NT2/D1 (cell line): ENCODE data around the gene ADK.

Source experiments
- DNase-seq: peaks from one replicate; pipeline ENCODE4 v3.0.0-alpha.2; 2011; ENCODE audit warnings: low read depth, low spot score
- H3K27me3 ChIP-seq: 2 replicates; pipeline ENCODE4 v1.6.0; 2011; ENCODE audit warnings: mild to moderate bottlenecking; ENCODE audit not compliant: insufficient read length, insufficient read depth
- H3K36me3 ChIP-seq: 2 replicates; pipeline ENCODE4 v1.6.1; 2011; ENCODE audit warnings: mild to moderate bottlenecking, low read length, mixed read lengths; ENCODE audit not compliant: insufficient read depth, insufficient read length
- H3K4me1 ChIP-seq: 2 replicates; pipeline ENCODE4 v1.5.1; 2011; ENCODE audit not compliant: insufficient read depth, insufficient read length
- H3K4me3 ChIP-seq: 2 replicates; pipeline ENCODE4 v1.5.1; 2011; ENCODE audit warnings: low read depth; ENCODE audit not compliant: insufficient read length
- H3K9ac ChIP-seq: 2 replicates; pipeline ENCODE4 v1.6.0; 2011; ENCODE audit warnings: low read depth; ENCODE audit not compliant: insufficient read length
- H3K9me3 ChIP-seq: 2 replicates; pipeline ENCODE4 v1.5.1; 2011; ENCODE audit warnings: mild to moderate bottlenecking, low read length; ENCODE audit not compliant: insufficient read depth
- SUZ12 ChIP-seq: IDR thresholded peaks from 2 replicates; pipeline ENCODE4 v1.6.1; 2011; ENCODE audit not compliant: insufficient read length, insufficient read depth; ENCODE audit errors: extremely low read depth
- YY1 ChIP-seq: IDR thresholded peaks from 2 replicates; pipeline ENCODE4 v1.6.1; 2011; ENCODE audit not compliant: insufficient read length, insufficient read depth
- ZNF274 ChIP-seq: IDR thresholded peaks from 2 replicates; pipeline ENCODE4 v1.6.1; 2011; ENCODE audit warnings: mild to moderate bottlenecking, low read depth, low read length

The ADK gene

DNA sequence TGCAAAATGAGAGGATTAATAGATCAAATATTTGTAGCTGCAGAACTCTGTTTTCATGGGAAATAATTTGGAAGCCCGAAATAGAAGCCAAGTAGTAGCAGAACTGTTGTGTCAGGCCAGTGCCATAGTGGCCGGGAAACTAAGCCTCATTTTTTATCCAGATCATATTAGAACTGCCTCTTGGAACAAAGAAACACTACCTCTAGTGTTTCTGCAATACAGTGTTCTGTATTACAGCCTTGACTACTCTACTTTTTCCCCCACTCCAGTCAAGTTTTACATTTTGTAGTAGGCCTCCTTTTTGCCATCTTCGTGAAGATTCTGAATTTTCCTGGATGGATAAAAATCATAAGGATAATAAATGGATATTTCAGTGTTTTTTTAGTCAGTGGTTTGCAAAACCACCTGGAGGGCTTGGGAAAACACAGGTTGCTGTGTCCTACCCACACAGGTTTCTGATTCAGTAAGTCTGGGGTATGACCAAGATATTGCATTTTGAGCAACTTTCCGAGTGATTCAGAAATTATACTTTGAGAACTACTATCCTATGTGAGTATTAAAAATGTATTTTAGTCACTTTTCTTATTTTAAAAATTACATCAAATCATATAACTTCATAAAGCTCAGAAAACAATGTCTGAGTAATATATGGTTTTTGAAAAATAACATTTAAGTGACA lies 349.1 kb downstream of the ADK start:
- Histone ChIP-seq H3K27me3 (no peaks in the 10 kb centered on the region), H3K9me3 (no peaks in the 10 kb centered on the region), H3K36me3 (no peaks in the 10 kb centered on the region), H3K4me3 (no peak overlapping the region), H3K4me1 (no peaks in the 10 kb centered on the region), H3K9ac (no peak overlapping the region)
- TF ChIP-seq SUZ12 = no peak
- no peak for TF ChIP-seq YY1
- no peak for TF ChIP-seq ZNF274
- DNase-seq = no peak

- Histone ChIP-seq H3K4me3 (no peak overlapping the region), H3K4me1 (no peaks in the 10 kb centered on the region), H3K36me3 (no peaks in the 10 kb centered on the region), H3K9ac (no peak overlapping the region), H3K27me3 (no peaks in the 10 kb centered on the region), H3K9me3 (no peaks in the 10 kb centered on the region)
- no peak for DNase-seq
- TF ChIP-seq YY1 = no peak
- no peak for TF ChIP-seq ZNF274
Measured at GRCh38 chr10:74500816-74501215, 349.8 kb downstream of the ADK start.

GRCh38 chr10:74502963-74503608 lies 352.1 kb downstream of the ADK start:
- TF ChIP-seq YY1 (no peak), ZNF274 (no peak), SUZ12 (no peak)
- no peak for DNase-seq
- no peaks in the 10 kb centered on the region for H3K9me3 ChIP-seq
- no peaks in the 10 kb centered on the region for H3K36me3 ChIP-seq
- H3K27me3 ChIP-seq = no peaks in the 10 kb centered on the region
- no peak overlapping the region for H3K9ac ChIP-seq
- H3K4me3 ChIP-seq = no peak overlapping the region
- no peaks in the 10 kb centered on the region for H3K4me1 ChIP-seq

DNA sequence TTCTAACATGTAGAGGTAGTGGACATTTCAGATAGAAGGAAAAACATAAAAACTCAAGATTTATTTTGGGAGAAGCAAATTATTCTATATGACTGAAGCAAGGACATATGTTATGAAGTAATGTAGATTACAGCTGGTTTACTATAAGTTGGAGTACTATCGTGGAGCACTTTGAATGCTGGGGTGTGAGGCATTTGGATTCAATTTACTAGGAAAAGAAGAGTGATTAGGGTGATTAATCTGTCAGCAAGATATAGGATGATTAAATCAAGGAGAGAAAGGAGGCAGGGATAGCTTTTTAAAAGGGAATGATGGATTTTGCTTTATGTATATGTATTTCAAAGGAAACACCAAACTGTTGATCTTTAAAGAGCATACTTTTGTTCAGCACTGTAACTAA lies 356.9 kb downstream of the ADK start:
- Histone ChIP-seq H3K4me1 (no peaks in the 10 kb centered on the region), H3K36me3 (no peaks in the 10 kb centered on the region), H3K4me3 (no peak overlapping the region), H3K27me3 (no peaks in the 10 kb centered on the region), H3K9me3 (no peaks in the 10 kb centered on the region), H3K9ac (no peak overlapping the region)
- TF ChIP-seq ZNF274 = no peak
- no peak for DNase-seq

- Histone ChIP-seq H3K36me3 (no peaks in the 10 kb centered on the region), H3K4me3 (no peak overlapping the region), H3K27me3 (no peaks in the 10 kb centered on the region), H3K9ac (no peak overlapping the region), H3K4me1 (no peaks in the 10 kb centered on the region), H3K9me3 (no peaks in the 10 kb centered on the region)
- no peak for DNase-seq
- no peak for TF ChIP-seq ZNF274
- TF ChIP-seq YY1 = no peak
- no peak for TF ChIP-seq SUZ12
Measured at GRCh38 chr10:74510594-74510993, 359.6 kb downstream of the ADK start.

DNA sequence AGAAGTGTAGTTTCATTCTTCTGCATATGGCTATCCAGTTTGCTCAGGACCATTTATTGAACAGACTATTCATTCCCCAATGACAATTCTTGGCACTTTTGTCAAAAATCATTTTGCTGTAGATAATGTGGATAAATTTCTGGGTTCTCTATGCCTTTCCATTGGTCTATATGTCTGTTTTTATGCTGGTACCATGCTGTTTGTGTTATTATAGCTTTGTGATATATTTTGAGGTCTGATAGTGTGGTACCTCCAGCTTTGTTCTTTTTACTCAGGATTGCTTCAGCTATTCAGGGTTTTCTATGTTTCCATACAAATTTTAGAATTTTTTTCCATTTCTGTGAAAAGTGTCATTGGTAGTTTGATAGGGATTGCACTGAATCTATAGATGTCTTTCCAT lies 360.0 kb downstream of the ADK start:
- Histone ChIP-seq H3K36me3 (no peaks in the 10 kb centered on the region), H3K9me3 (no peaks in the 10 kb centered on the region), H3K4me3 (no peak overlapping the region), H3K27me3 (no peaks in the 10 kb centered on the region), H3K9ac (no peak overlapping the region), H3K4me1 (no peaks in the 10 kb centered on the region)
- no peak for DNase-seq
- TF ChIP-seq SUZ12 (no peak), YY1 (no peak), ZNF274 (no peak)

GRCh38 chr10:74514322-74514721 lies 363.3 kb downstream of the ADK start:
- H3K36me3 ChIP-seq = no peaks in the 10 kb centered on the region
- no peak for TF ChIP-seq YY1
- no peak for TF ChIP-seq SUZ12
- TF ChIP-seq ZNF274 = no peak
- no peak for DNase-seq
- no peaks in the 10 kb centered on the region for H3K9me3 ChIP-seq
- H3K4me1 ChIP-seq = no peaks in the 10 kb centered on the region
- H3K4me3 ChIP-seq = no peak overlapping the region
- H3K9ac ChIP-seq = no peak overlapping the region
- no peaks in the 10 kb centered on the region for H3K27me3 ChIP-seq
